Neural progenitor cell (in vitro differentiated cells): ENCODE data around the gene HDAC11. TPM values are rescaled to one million over a fixed set of nuclear protein-coding genes. Genes with fewer than 3 reads are reported as not detected.

Experiments
- DNase-seq: peaks from one replicate; pipeline ENCODE4 v3.0.0-alpha.2; 2016; ENCODE audit warnings: low spot score
- H2AFZ ChIP-seq: fragments of 200-600 bp; sonication (generic); replicated peaks from 2 replicates; pipeline ENCODE4 v1.6.1; 2016; ENCODE audit warnings: antibody characterized with exemption
- H3F3A ChIP-seq: fragments of 200-600 bp; sonication (generic); 2 replicates; pipeline ENCODE4 v1.6.1; 2016; ENCODE audit warnings: antibody characterized with exemption, low read depth
- H3K27ac ChIP-seq: fragments of 200-600 bp; sonication (generic); 2 replicates; pipeline ENCODE4 v1.5.1; 2016; ENCODE audit warnings: mild to moderate bottlenecking
- H3K27me3 ChIP-seq: fragments of 200-600 bp; sonication (generic); 2 replicates; pipeline ENCODE4 v1.6.1; 2016; ENCODE audit warnings: mild to moderate bottlenecking, moderate library complexity
- H3K36me3 ChIP-seq: fragments of 200-600 bp; sonication (generic); 2 replicates; pipeline ENCODE4 v1.5.1; 2016
- H3K4me1 ChIP-seq: fragments of 200-600 bp; sonication (generic); 2 replicates; pipeline ENCODE4 v1.6.1; 2016; ENCODE audit warnings: mixed run types
- H3K4me2 ChIP-seq: fragments of 200-600 bp; sonication (generic); 2 replicates; pipeline ENCODE4 v1.6.1; 2016
- H3K4me3 ChIP-seq: fragments of 200-600 bp; sonication (generic); 2 replicates; pipeline ENCODE4 v1.5.1; 2016
- H3K79me2 ChIP-seq: fragments of 200-600 bp; sonication (generic); 2 replicates; pipeline ENCODE4 v1.6.1; 2016; ENCODE audit warnings: low read depth
- H3K9ac ChIP-seq: fragments of 200-600 bp; sonication (generic); 2 replicates; pipeline ENCODE4 v1.6.1; 2016
- H3K9me3 ChIP-seq: fragments of 200-600 bp; sonication (generic); 2 replicates; pipeline ENCODE4 v1.5.1; 2016; ENCODE audit warnings: low read depth
- H4K20me1 ChIP-seq: fragments of 200-600 bp; sonication (generic); 2 replicates; pipeline ENCODE4 v1.6.1; 2016; ENCODE audit warnings: low read depth
- H3K27ac Mint-ChIP-seq: 3 replicates; pipeline ENCODE4 v1.8.0; 2021; ENCODE audit warnings: mixed read lengths
- H3K27me3 Mint-ChIP-seq: 2 replicates; pipeline ENCODE4 v1.8.0; 2022; ENCODE audit warnings: low read depth, mild to moderate bottlenecking, inconsistent platforms, moderate library complexity, mixed read lengths; ENCODE audit not compliant: insufficient read depth
- H3K36me3 Mint-ChIP-seq: 3 replicates; pipeline ENCODE4 v1.8.0; 2021; ENCODE audit warnings: mixed read lengths
- H3K4me1 Mint-ChIP-seq: 3 replicates; pipeline ENCODE4 v1.8.0; 2021; ENCODE audit warnings: mixed read lengths
- H3K4me3 Mint-ChIP-seq: 3 replicates; pipeline ENCODE4 v1.8.0; 2021; ENCODE audit warnings: mild to moderate bottlenecking, moderate library complexity, mixed read lengths
- H3K9me3 Mint-ChIP-seq: 3 replicates; pipeline ENCODE4 v1.8.0; 2020; ENCODE audit warnings: mixed read lengths
- CTCF ChIP-seq: fragments of 200-600 bp; sonication (generic); IDR thresholded peaks from 2 replicates; pipeline ENCODE4 v1.5.1; 2017; ENCODE audit warnings: antibody characterized with exemption, mild to moderate bottlenecking
- EZH2 ChIP-seq: fragments of 200-600 bp; sonication (generic); IDR thresholded peaks from 2 replicates; pipeline ENCODE4 v1.6.1; 2017; ENCODE audit warnings: antibody characterized with exemption, mild to moderate bottlenecking, moderate library complexity
- EZH2phosphoT487 ChIP-seq: fragments of 200-600 bp; sonication (generic); IDR thresholded peaks from 2 replicates; pipeline ENCODE4 v1.6.1; 2017; ENCODE audit warnings: antibody characterized with exemption
- total RNA-seq: library from RNA; depleted of rRNA; stranded (reverse); fragments of >200 nt; gene quantifications from 2 replicates; pipeline ENCODE4 v1.2.3, GENCODE V29; 2015; ENCODE audit warnings: low replicate concordance

Gene HDAC11
- total RNA-seq, 1 donor from 2014 or later, result 4.8 TPM

- H3K36me3 Mint-ChIP-seq, result no peaks in the 10 kb centered on the region
- Histone ChIP-seq H2AFZ (no peak overlapping the region), H3K27me3 (peaks cover 14% of the 10 kb centered on the region), H3F3A (peaks cover 17% of the 10 kb centered on the region), H3K79me2 (no peaks in the 10 kb centered on the region), H3K4me2 (peak overlapping the region; percentile 33), H3K9me3 (no peaks in the 10 kb centered on the region), H3K36me3 (no peaks in the 10 kb centered on the region), H3K27ac (no peak overlapping the region), H4K20me1 (no peaks in the 10 kb centered on the region), H3K4me3 (no peak overlapping the region), H3K9ac (no peak overlapping the region), H3K4me1 (peaks cover 15% of the 10 kb centered on the region)
- H3K27ac Mint-ChIP-seq, result no peak overlapping the region
- H3K27me3 Mint-ChIP-seq, result peaks cover 12% of the 10 kb centered on the region
- DNase-seq, result no peak
- no peak for TF ChIP-seq CTCF
- TF ChIP-seq EZH2, result no peak
- H3K4me1 Mint-ChIP-seq, result peaks cover 44% of the 10 kb centered on the region
- H3K9me3 Mint-ChIP-seq, result no peaks in the 10 kb centered on the region
- peak overlapping the region; percentile 67 for H3K4me3 Mint-ChIP-seq
Measured at GRCh38 chr3:13477943-13478342, 2.2 kb upstream of the HDAC11 start.

GRCh38 chr3:13479332-13479581 is 849 bp upstream of the HDAC11 start:
- no peak for TF ChIP-seq CTCF
- TF ChIP-seq EZH2, result no peak
- no peak for TF ChIP-seq EZH2phosphoT487
- Histone ChIP-seq H3K27me3 (peaks cover 14% of the 10 kb centered on the region), H4K20me1 (no peaks in the 10 kb centered on the region), H3F3A (peaks cover 17% of the 10 kb centered on the region), H3K79me2 (no peaks in the 10 kb centered on the region), H2AFZ (peak overlapping the region; percentile 38), H3K4me1 (peaks cover 15% of the 10 kb centered on the region), H3K4me2 (peak overlapping the region; percentile 81), H3K9me3 (no peaks in the 10 kb centered on the region), H3K36me3 (no peaks in the 10 kb centered on the region), H3K9ac (no peak overlapping the region), H3K4me3 (peak overlapping the region; percentile 64), H3K27ac (peak overlapping the region; percentile 71)
- Mint-ChIP-seq H3K36me3 (peaks cover 1% of the 10 kb centered on the region), H3K27ac (no peak overlapping the region), H3K4me1 (peaks cover 35% of the 10 kb centered on the region), H3K9me3 (no peaks in the 10 kb centered on the region), H3K4me3 (peak overlapping the region; percentile 89), H3K27me3 (peaks cover 12% of the 10 kb centered on the region)
- DNase-seq, result peak; percentile 81

GRCh38 chr3:13480340-13481318 is 523 bp downstream of the HDAC11 start:
- H3K27me3 Mint-ChIP-seq, result peaks cover 12% of the 10 kb centered on the region
- Histone ChIP-seq H3K9me3 (no peaks in the 10 kb centered on the region), H3K79me2 (no peaks in the 10 kb centered on the region), H3F3A (peaks cover 17% of the 10 kb centered on the region), H3K4me2 (peak overlapping the region; percentile 83), H3K4me3 (peak overlapping the region; percentile 64), H3K36me3 (no peaks in the 10 kb centered on the region), H3K4me1 (peaks cover 15% of the 10 kb centered on the region), H4K20me1 (no peaks in the 10 kb centered on the region), H2AFZ (peak overlapping the region; percentile 77), H3K27ac (no peak overlapping the region), H3K27me3 (peaks cover 14% of the 10 kb centered on the region), H3K9ac (no peak overlapping the region)
- no peaks in the 10 kb centered on the region for H3K9me3 Mint-ChIP-seq
- peak overlapping the region; percentile 66 for H3K27ac Mint-ChIP-seq
- peak overlapping the region; percentile 90 for H3K4me3 Mint-ChIP-seq
- DNase-seq, result no peak
- peaks cover 33% of the 10 kb centered on the region for H3K4me1 Mint-ChIP-seq
- TF ChIP-seq EZH2 (no peak), CTCF (no peak), EZH2phosphoT487 (no peak)
- H3K36me3 Mint-ChIP-seq, result peaks cover 1% of the 10 kb centered on the region
